Endothelial cell of umbilical vein (primary cell): ENCODE measurements around the gene VEGFA. TPM values are rescaled to one million over a fixed set of nuclear protein-coding genes. Genes with fewer than 3 reads are reported as not detected.

Experiments
- BruUV-seq: library from RNA; stranded (reverse); fragments of 400-500 nt; replicated peaks from 2 replicates; lab custom pipeline; 2021; lab: Mats Ljungman, UMichigan
- CTCF ChIA-PET: fragments of 300-600, 350-600 bp; sonication (Branson Sonifier 250); formaldehyde crosslinking; loops from one replicate; lab custom pipeline; 2021; ENCODE audit warnings: antibody characterized with exemption, inconsistent platforms; lab: Charles Lee
- POLR2A ChIA-PET: fragments of 300-600, 350-600 bp; sonication (Branson Sonifier 250); formaldehyde crosslinking; loops from one replicate; lab custom pipeline; 2021; ENCODE audit warnings: antibody characterized with exemption, inconsistent platforms; lab: Charles Lee
- DNase-seq: peaks from one replicate; pipeline ENCODE4 v3.0.0-alpha.2; 2011; ENCODE audit warnings: low read depth, low spot score
- FAIRE-seq: peaks from 2 replicates; lab custom pipeline; 2011; peaks lifted over from hg19 to GRCh38; lab: Jason Lieb, UNC
- H2AFZ ChIP-seq: 2 replicates; pipeline ENCODE4 v1.6.0; 2012; ENCODE audit warnings: low read depth, low read length, control low read depth, inconsistent platforms
- H3K27ac ChIP-seq: 2 replicates; pipeline ENCODE4 v1.5.1; 2011; ENCODE audit warnings: low read depth, mild to moderate bottlenecking, control low read depth, low read length, moderate library complexity; ENCODE audit not compliant: insufficient read depth
- H3K27me3 ChIP-seq, 2 experiments: 2 replicates each; pipeline versions ENCODE4 v1.6.0 to v1.6.1; 2011; ENCODE audit warnings: low read length in 2 of 2, mixed read lengths in 1 of 2; ENCODE audit not compliant: control insufficient read depth in 2 of 2, insufficient read depth in 2 of 2
- H3K36me3 ChIP-seq, 2 experiments: 2 replicates in 1 of 2; 3 replicates in 1 of 2; pipeline ENCODE4 v1.5.1; 2011; ENCODE audit warnings: low read length in 2 of 2, mild to moderate bottlenecking in 1 of 2, moderate library complexity in 1 of 2; ENCODE audit not compliant: control insufficient read depth in 2 of 2, insufficient read depth in 2 of 2; ENCODE audit errors: extremely low read depth in 1 of 2
- H3K4me1 ChIP-seq: 3 replicates; pipeline ENCODE4 v1.5.1; 2011; ENCODE audit warnings: mild to moderate bottlenecking, low read length; ENCODE audit not compliant: control insufficient read depth, insufficient read depth; ENCODE audit errors: extremely low read depth
- H3K4me2 ChIP-seq: 2 replicates; pipeline ENCODE4 v1.6.1; 2011; ENCODE audit warnings: low read length, control low read depth, mixed read lengths; ENCODE audit not compliant: insufficient read depth
- H3K4me3 ChIP-seq, 3 experiments: fragments of 200-600 bp in 1 of 3; sonication (generic), shearing (Covaris generic) in 1 of 3; replicated peaks in 1 of 3; 2 replicates each; pipeline ENCODE4 v1.5.1; 2011 to 2016; ENCODE audit warnings: control low read depth in 3 of 3, low read length in 3 of 3, mild to moderate bottlenecking in 2 of 3, inconsistent platforms in 1 of 3, low read depth in 1 of 3, moderate library complexity in 1 of 3; ENCODE audit not compliant: insufficient read depth in 1 of 3
- H3K79me2 ChIP-seq: 2 replicates; pipeline ENCODE4 v1.6.0; 2012; ENCODE audit warnings: low read length, inconsistent platforms; ENCODE audit not compliant: control insufficient read depth, insufficient read depth
- H3K9ac ChIP-seq: replicated peaks from 2 replicates; pipeline ENCODE3; 2011; ENCODE audit warnings: low read length, control low read depth; ENCODE audit not compliant: insufficient read depth; ENCODE audit errors: extremely low read depth
- H3K9me1 ChIP-seq: replicated peaks from 3 replicates; pipeline ENCODE4 v1.6.0; 2011; ENCODE audit warnings: mild to moderate bottlenecking, low read length; ENCODE audit not compliant: control insufficient read depth, insufficient read depth; ENCODE audit errors: extremely low read depth
- H3K9me3 ChIP-seq: replicated peaks from 2 replicates; pipeline ENCODE4 v1.5.1; 2012; ENCODE audit warnings: low read length, inconsistent platforms; ENCODE audit not compliant: control insufficient read depth, insufficient read depth
- H4K20me1 ChIP-seq: replicated peaks from 2 replicates; pipeline ENCODE3; 2011; ENCODE audit warnings: mild to moderate bottlenecking, low read length; ENCODE audit not compliant: control insufficient read depth, insufficient read depth; ENCODE audit errors: extremely low read depth
- CTCF ChIP-seq, 2 donors: IDR thresholded peaks; 1 replicate in 1 of 2; 2 replicates in 1 of 2; pipeline ENCODE4 v1.5.1; 2011; ENCODE audit warnings: low read length in 2 of 2, mild to moderate bottlenecking in 2 of 2, moderate library complexity in 2 of 2, control low read depth in 1 of 2, inconsistent platforms in 1 of 2, low read depth in 1 of 2; ENCODE audit not compliant: insufficient read depth in 1 of 2; ENCODE audit errors: extremely low read depth in 1 of 2
- EZH2 ChIP-seq: IDR thresholded peaks from 2 replicates; pipeline ENCODE4 v1.6.1; 2012; ENCODE audit warnings: borderline replicate concordance, low read depth, mild to moderate bottlenecking, moderate library complexity, low read length, inconsistent platforms; ENCODE audit not compliant: severe bottlenecking
- FOS ChIP-seq: IDR thresholded peaks from 2 replicates; pipeline ENCODE4 v1.6.1; 2011; ENCODE audit warnings: mild to moderate bottlenecking, low read length, moderate library complexity, borderline replicate concordance; ENCODE audit not compliant: insufficient read depth
- GATA2 ChIP-seq: IDR thresholded peaks from 2 replicates; pipeline ENCODE4 v1.7.0; 2011; ENCODE audit warnings: low read depth, mild to moderate bottlenecking, moderate library complexity, mixed read lengths, low read length; ENCODE audit not compliant: insufficient read length, insufficient read depth
- JUN ChIP-seq: IDR thresholded peaks from 2 replicates; pipeline ENCODE4 v1.6.1; 2011; ENCODE audit warnings: borderline replicate concordance, low read depth; ENCODE audit not compliant: insufficient read length, insufficient read depth
- MYC ChIP-seq: IDR thresholded peaks from one replicate; pipeline ENCODE4 v1.6.1; 2011; ENCODE audit warnings: mild to moderate bottlenecking, low read depth, low read length
- POLR2A ChIP-seq: IDR thresholded peaks from 2 replicates; pipeline ENCODE4 v1.6.1; 2012; ENCODE audit warnings: low read depth, mild to moderate bottlenecking, control low read depth, low read length
- dilution Hi-C: fragments of 300-500 bp; cut with MboI; formaldehyde crosslinking; loops from one replicate; pipeline ENCODE4 v1.15.0; 2019; ENCODE audit warnings: low sequenced_read_pairs; ENCODE audit not compliant: extremely low pct_ligation_motif_present
- intact Hi-C: fragments of 100-400 bp; cut with micrococcal nuclease; formaldehyde crosslinking; loops from one replicate; pipeline ENCODE4 v1.10.0; 2022
- polyA plus RNA-seq, 4 experiments: library from polyadenylated mRNA; depleted of rRNA in 3 of 4; stranded (reverse) in 3 of 4; unstranded in 1 of 4; fragments of >200 nt; gene quantifications; 2 replicates each; pipeline versions ENCODE4 v1.2.1 to v1.2.3, GENCODE V29; 2011 to 2012; ENCODE audit warnings: missing spikeins in 1 of 4
- total RNA-seq: library from RNA; stranded (reverse); gene quantifications from 2 replicates; pipeline ENCODE4 v1.2.3, GENCODE V29; 2021
- TF ChIP-seq, protein P1 (sequence below): IDR thresholded peaks from 2 replicates; pipeline ENCODE4 v1.6.1; 2011; ENCODE audit not compliant: insufficient read depth, insufficient read length

VEGFA gene
- total and polyA plus RNA-seq, 2 donors (not counting 3 experiments of a cell fraction or from before 2014, with no cell fraction given) = 18.1 to 19.9 TPM

DNA sequence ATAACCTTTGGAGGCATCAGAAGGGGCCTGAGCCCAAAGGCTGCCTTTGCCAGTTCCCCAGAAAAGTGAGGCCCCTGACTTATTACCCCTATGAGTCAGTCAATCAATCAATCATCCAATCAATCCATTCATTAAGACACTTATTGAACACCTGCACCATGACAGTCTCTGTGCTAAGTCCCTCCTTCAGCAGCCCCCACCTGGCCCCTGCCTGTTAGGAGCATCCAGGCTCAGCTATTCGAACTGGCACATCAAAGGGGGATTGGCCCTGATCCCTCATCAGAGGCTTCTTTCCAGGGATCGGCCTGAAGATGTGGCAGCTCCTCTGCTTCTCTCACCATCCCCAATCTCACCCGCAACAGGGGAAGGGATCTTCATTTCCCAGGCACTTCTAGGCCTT lies 27.7 kb upstream of the VEGFA start:
- no peaks in the 10 kb centered on the region for H3K9me3 ChIP-seq
- no peak overlapping the region for H3K4me2 ChIP-seq
- H4K20me1 ChIP-seq = no peaks in the 10 kb centered on the region
- CTCF ChIA-PET = interaction anchor here (1.0 to 3.5 kb wide), 3 partner anchors 12 to 36 kb away, joined by 3 to 12 read pairs (median 3); no protein-coding TSS in a partner anchor
- no peak overlapping the region for H3K4me3 ChIP-seq
- TF ChIP-seq EZH2 (no peak), FOS (no peak), CTCF (IDR thresholded peaks at IDR 0.05; ENCODE audit: extremely low read depth in 1 of 2, insufficient read depth in 1 of 2, low read depth in 1 of 2, low read length in 2 of 2) (no peak), MYC (no peak), JUN (no peak), POLR2A (no peak), GATA2 (no peak)
- TF ChIP-seq, protein P1, sequence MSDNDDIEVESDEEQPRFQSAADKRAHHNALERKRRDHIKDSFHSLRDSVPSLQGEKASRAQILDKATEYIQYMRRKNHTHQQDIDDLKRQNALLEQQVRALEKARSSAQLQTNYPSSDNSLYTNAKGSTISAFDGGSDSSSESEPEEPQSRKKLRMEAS = no peak
- H3K9ac ChIP-seq = no peak overlapping the region
- intact Hi-C loops (no loop called here), dilution Hi-C loops (no loop called here)
- no peaks in the 10 kb centered on the region for H3K4me1 ChIP-seq
- POLR2A ChIA-PET = no interaction called here
- BruUV-seq = no TSS peak
- no peaks in the 10 kb centered on the region for H3K79me2 ChIP-seq
- H2AFZ ChIP-seq = no peak overlapping the region
- FAIRE-seq (no peak), DNase-seq (no peak)
- no peak overlapping the region for H3K27ac ChIP-seq
- H3K27me3 ChIP-seq = no peaks in the 10 kb centered on the region
- H3K36me3 ChIP-seq = no peaks in the 10 kb centered on the region
- no peaks in the 10 kb centered on the region for H3K9me1 ChIP-seq
